ENCODE measurements around the gene GYG2. TPM values are rescaled to one million over a fixed set of nuclear protein-coding genes. Genes with fewer than 3 reads are reported as not detected.
A peak's percentile ranks its signal among the peaks of the same experiment; 100 is the strongest.
"Not testable (repeated sequence)": the region's sequence is repeated elsewhere in the genome, so short reads cannot be mapped to it uniquely, and the experiment has no call there.

Gene GYG2
- total RNA-seq, 1 donor from 2014 or later = not detected

- Mint-ChIP-seq H3K9me3 (no peaks in the 10 kb centered on the region), H3K27me3 (peaks cover 3% of the 10 kb centered on the region), H3K4me3 (no peak overlapping the region), H3K36me3 (ENCODE audit: low read depth) (no peaks in the 10 kb centered on the region), H3K27ac (no peak overlapping the region), H3K4me1 (no peaks in the 10 kb centered on the region)
- intact Hi-C loops (cut with micrococcal nuclease) = no loop called here
- DNase-seq = no peak
Measured at GRCh38 chrX:2870650-2871049, 41.9 kb downstream of the GYG2 start.

GRCh38 chrX:2871831-2872230 is 43.1 kb downstream of the GYG2 start:
- Mint-ChIP-seq H3K4me1 (no peaks in the 10 kb centered on the region), H3K9me3 (no peaks in the 10 kb centered on the region), H3K27ac (no peak overlapping the region), H3K36me3 (ENCODE audit: low read depth) (no peaks in the 10 kb centered on the region), H3K4me3 (no peak overlapping the region), H3K27me3 (peaks cover 3% of the 10 kb centered on the region)
- DNase-seq = no peak
- intact Hi-C loops (cut with micrococcal nuclease) = no loop called here

- Mint-ChIP-seq H3K36me3 (ENCODE audit: low read depth) (no peaks in the 10 kb centered on the region), H3K4me3 (no peak overlapping the region), H3K4me1 (no peaks in the 10 kb centered on the region), H3K9me3 (no peaks in the 10 kb centered on the region), H3K27ac (no peak overlapping the region), H3K27me3 (peaks cover 3% of the 10 kb centered on the region)
- intact Hi-C loops (cut with micrococcal nuclease) = no loop called here
- DNase-seq = no peak
Measured at GRCh38 chrX:2872671-2873277, 44.0 kb downstream of the GYG2 start.

GRCh38 chrX:2874222-2875135 is 45.7 kb downstream of the GYG2 start:
- no peak overlapping the region for H3K4me3 Mint-ChIP-seq
- peaks cover 3% of the 10 kb centered on the region for H3K27me3 Mint-ChIP-seq
- no peak overlapping the region for H3K27ac Mint-ChIP-seq
- DNase-seq = no peak
- no peaks in the 10 kb centered on the region for H3K36me3 Mint-ChIP-seq (ENCODE audit: low read depth)
- no peaks in the 10 kb centered on the region for H3K9me3 Mint-ChIP-seq
- H3K4me1 Mint-ChIP-seq = no peaks in the 10 kb centered on the region
- intact Hi-C loops (cut with micrococcal nuclease) = no loop called here

- H3K4me1 Mint-ChIP-seq = no peaks in the 10 kb centered on the region
- H3K36me3 Mint-ChIP-seq (ENCODE audit: low read depth) = no peaks in the 10 kb centered on the region
- no peak overlapping the region for H3K27ac Mint-ChIP-seq
- H3K4me3 Mint-ChIP-seq = no peak overlapping the region
- intact Hi-C loops (cut with micrococcal nuclease) = no loop called here
- no peak for DNase-seq
- no peaks in the 10 kb centered on the region for H3K9me3 Mint-ChIP-seq
- H3K27me3 Mint-ChIP-seq = peaks cover 5% of the 10 kb centered on the region
Measured at GRCh38 chrX:2875136-2875481, 46.4 kb downstream of the GYG2 start.

GRCh38 chrX:2875798-2876399 is 47.2 kb downstream of the GYG2 start:
- intact Hi-C loops (cut with micrococcal nuclease) = no loop called here
- no peak for DNase-seq

DNA sequence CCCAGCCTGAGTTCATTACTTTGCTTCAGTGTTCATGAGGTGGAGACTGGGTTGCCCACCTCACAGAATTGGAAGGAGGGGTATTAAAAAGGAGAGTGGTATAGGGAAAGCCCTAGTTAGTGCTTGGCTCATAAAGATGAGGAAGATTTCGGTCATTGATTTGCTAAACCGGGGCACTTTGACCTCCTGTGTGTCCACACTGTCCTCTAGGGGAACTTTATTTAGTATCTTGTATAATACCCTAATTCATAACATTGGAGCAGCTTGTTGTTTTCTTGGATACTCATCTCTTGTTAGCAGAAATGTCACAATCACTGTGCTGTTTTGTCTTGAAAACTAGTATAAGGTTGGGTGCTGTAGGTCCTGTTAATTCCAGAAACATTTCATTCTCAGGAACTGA is 49.8 kb downstream of the GYG2 start:
- H3K4me1 Mint-ChIP-seq = no peaks in the 10 kb centered on the region
- no peaks in the 10 kb centered on the region for H3K9me3 Mint-ChIP-seq
- no peak overlapping the region for H3K4me3 Mint-ChIP-seq
- no peak overlapping the region for H3K27ac Mint-ChIP-seq
- intact Hi-C loops (cut with micrococcal nuclease) = no loop called here
- peaks cover 2% of the 10 kb centered on the region for H3K27me3 Mint-ChIP-seq
- no peak for DNase-seq
- no peaks in the 10 kb centered on the region for H3K36me3 Mint-ChIP-seq (ENCODE audit: low read depth)

More at GRCh38 chrX:2875798-2876399, 47.2 kb downstream of the GYG2 start:
- H3K4me3 Mint-ChIP-seq = no peak overlapping the region
- no peaks in the 10 kb centered on the region for H3K36me3 Mint-ChIP-seq (ENCODE audit: low read depth)
- peaks cover 5% of the 10 kb centered on the region for H3K27me3 Mint-ChIP-seq
- no peaks in the 10 kb centered on the region for H3K9me3 Mint-ChIP-seq
- H3K27ac Mint-ChIP-seq = no peak overlapping the region
- H3K4me1 Mint-ChIP-seq = no peaks in the 10 kb centered on the region

DNA sequence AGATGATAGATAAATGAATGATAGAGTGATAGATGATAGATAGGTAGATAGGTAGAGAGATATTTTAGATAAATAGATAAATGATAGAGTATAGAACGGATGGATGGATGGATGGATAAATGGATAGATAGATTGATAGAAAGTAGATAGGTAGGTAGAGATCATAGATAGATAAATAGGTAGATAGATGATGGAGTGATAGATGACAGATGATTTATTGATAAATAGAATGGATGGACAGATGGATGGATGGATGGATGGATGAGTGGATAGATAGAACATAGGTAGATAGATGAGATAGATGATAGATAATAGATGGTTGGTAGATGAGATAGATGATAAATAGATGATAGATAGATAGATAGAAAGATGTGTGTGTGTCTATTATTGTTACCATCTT is 50.9 kb downstream of the GYG2 start:
- Mint-ChIP-seq H3K36me3 (ENCODE audit: low read depth) (no peaks in the 10 kb centered on the region), H3K9me3 (no peaks in the 10 kb centered on the region), H3K27me3 (peaks cover 2% of the 10 kb centered on the region), H3K4me3 (no peak overlapping the region), H3K4me1 (no peaks in the 10 kb centered on the region), H3K27ac (no peak overlapping the region)
- intact Hi-C loops (cut with micrococcal nuclease) = no loop called here
- DNase-seq = no peak

DNA sequence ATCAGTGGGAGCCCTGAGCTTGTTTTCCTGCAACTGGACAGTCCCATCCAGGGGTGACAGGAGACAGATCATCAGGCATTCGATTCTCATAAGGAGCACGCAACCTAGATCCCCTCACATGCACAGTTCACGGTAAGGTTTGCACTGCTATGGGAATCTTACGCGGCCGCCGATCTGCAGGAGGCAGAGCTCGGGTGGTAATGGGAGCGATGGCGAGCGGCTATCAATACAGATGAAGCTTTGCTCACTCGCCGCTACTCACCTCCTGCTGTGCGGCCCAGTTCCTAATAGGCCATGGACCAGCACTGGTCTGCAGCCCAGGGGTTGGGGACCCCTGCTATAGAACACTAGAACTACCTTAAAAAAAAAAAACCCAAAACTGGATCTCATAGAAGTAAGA is 55.0 kb downstream of the GYG2 start:
- no peak for DNase-seq
- H3K27ac Mint-ChIP-seq = no peak overlapping the region
- H3K36me3 Mint-ChIP-seq (ENCODE audit: low read depth) = no peaks in the 10 kb centered on the region
- H3K4me3 Mint-ChIP-seq = no peak overlapping the region
- intact Hi-C loops (cut with micrococcal nuclease) = no loop called here
- no peaks in the 10 kb centered on the region for H3K4me1 Mint-ChIP-seq
- H3K9me3 Mint-ChIP-seq = no peaks in the 10 kb centered on the region
- H3K27me3 Mint-ChIP-seq = peaks cover 2% of the 10 kb centered on the region

GRCh38 chrX:2888309-2888708 is 59.6 kb downstream of the GYG2 start:
- no peaks in the 10 kb centered on the region for H3K36me3 Mint-ChIP-seq (ENCODE audit: low read depth)
- no peaks in the 10 kb centered on the region for H3K27me3 Mint-ChIP-seq
- no peak overlapping the region for H3K4me3 Mint-ChIP-seq
- intact Hi-C loops (cut with micrococcal nuclease) = no loop called here
- DNase-seq = no peak
- H3K4me1 Mint-ChIP-seq = peaks cover 10% of the 10 kb centered on the region
- H3K9me3 Mint-ChIP-seq = no peaks in the 10 kb centered on the region
- no peak overlapping the region for H3K27ac Mint-ChIP-seq

DNA sequence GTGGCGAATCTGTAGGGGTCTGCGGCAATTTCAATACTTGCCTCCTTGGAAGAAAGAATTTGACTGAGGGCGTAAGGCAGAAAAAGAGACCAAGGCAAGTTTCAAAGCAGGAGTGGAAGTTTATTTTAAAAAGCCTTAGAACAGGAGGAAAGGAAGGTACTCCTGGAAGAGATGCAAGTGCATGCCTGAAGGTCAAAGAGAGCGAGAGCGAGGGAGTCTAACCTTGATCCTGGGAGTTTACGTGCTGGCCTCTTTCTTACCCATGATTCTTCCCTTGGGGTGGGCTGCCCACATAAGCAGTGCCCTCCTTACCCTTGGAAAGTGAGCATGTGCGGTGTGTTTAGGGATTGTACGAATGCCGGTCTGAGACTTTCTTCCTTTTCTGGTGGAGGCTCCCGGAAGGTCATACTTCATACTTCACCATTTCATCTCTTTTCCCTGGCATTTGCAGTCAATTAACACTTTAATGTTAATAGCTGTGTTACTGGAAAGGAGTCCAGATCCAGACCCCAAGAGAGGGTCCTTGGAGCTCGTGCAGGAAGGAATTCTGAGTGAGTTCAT is 60.4 kb downstream of the GYG2 start:
- H3K4me1 Mint-ChIP-seq = peaks cover 10% of the 10 kb centered on the region
- H3K27me3 Mint-ChIP-seq = no peaks in the 10 kb centered on the region
- H3K36me3 Mint-ChIP-seq (ENCODE audit: low read depth) = no peaks in the 10 kb centered on the region
- DNase-seq = no peak
- peak overlapping the region; percentile 81 for H3K4me3 Mint-ChIP-seq
- no peak overlapping the region for H3K27ac Mint-ChIP-seq
- intact Hi-C loops (cut with micrococcal nuclease) = no loop called here
- H3K9me3 Mint-ChIP-seq = no peaks in the 10 kb centered on the region

DNA sequence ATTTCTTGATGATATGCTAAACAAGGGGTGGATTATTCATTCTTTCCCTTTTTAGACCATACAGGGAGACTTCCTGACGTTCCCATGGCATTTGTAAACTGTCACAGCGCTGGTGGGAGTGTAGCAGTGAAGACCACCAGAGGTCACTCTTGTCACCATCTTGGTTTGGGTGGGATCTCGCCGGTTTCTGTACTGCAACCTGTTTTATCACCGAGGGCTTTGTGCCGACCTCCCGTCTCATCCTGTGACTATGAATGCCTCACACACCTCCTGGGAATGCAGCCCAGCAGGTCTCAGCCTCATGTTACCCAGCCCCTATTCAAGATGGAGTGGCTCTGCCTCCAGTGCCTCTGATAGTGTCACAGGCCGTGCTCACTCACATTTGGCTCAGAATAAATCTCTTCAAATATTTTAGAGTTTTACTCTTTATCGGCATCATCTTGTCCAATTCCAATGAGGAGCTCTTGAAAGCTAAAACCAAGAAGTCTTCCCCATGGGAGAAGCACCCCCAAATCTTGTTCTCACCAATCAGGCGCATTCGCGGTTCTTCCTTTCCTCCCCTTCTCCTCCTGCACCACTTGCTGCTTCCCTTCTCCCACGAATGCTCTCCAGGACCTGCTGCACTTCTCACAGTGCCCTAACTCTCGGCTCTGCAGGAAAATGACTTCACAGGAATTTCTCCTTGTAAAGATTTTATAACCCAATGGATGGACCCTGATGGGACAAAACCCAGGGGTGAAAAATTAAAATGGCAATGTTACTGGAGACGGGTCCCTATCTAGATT is 61.2 kb downstream of the GYG2 start:
- H3K4me1 Mint-ChIP-seq; DNase-seq; H3K27me3 Mint-ChIP-seq; H3K36me3 Mint-ChIP-seq (ENCODE audit: low read depth); intact Hi-C loops (cut with micrococcal nuclease); H3K27ac Mint-ChIP-seq; H3K9me3 Mint-ChIP-seq: not testable (repeated sequence)
- H3K4me3 Mint-ChIP-seq = peak overlapping the region; percentile 81

DNA sequence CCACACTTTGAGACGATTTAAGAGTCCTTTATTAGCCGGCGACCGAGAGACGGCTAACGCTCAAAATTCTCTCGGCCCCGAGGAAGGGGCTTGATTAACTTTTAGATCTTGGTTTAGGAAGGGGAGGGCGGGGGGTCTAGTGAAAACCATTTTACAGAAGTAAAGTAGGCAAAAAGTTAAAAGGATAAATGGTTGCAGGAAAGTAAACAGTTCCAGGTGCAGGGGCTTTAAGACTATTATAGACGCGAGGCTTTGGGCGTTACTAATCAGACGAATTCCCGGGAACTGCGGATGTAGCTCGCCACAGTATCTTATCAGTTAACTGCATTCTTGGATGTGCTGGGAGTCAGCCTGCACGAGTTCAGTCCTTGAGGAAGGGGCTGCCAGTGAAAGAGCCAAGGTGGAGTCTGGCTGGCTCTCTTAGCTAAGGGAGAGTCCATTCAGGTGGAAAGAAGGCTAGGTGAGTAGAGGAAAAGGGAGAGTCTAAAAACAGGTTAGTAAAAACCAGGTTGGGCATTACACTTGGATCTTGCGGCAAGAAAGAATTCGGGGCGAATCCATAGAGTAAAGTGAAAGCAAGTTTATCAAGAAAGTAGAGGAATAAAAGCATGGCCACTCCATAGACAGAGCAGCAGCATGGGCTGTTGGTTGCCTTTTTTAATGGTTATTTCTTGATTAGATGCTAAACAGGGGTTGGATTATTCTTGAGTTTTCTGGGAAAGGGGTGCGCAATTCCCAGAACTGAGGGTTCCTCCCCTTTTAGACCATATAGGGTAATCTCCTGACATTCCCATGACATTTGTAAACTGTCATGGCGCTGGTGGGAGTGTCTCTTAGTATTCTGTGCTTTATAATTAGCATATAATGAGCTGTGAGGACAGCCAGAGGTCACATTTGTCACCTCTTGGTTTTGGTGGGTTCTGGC is 62.1 kb downstream of the GYG2 start:
- intact Hi-C loops (cut with micrococcal nuclease); H3K4me1 Mint-ChIP-seq; H3K36me3 Mint-ChIP-seq (ENCODE audit: low read depth); DNase-seq; H3K9me3 Mint-ChIP-seq; H3K27ac Mint-ChIP-seq; H3K27me3 Mint-ChIP-seq; H3K4me3 Mint-ChIP-seq: not testable (repeated sequence)

Measured in activated CD4-positive, alpha-beta T cell treated with anti-CD3 and anti-CD28 coated beads, Interleukin-2, amount 10 ng/mL, durations not matched to agents 24 days and 14 days (primary cell).